Tibial nerve (tissue), 4 donors: Measurements from ENCODE around the gene ZNF586. TPM values are rescaled to one million over a fixed set of nuclear protein-coding genes. Genes with fewer than 3 reads are reported as not detected.
"Not testable (repeated sequence)": the region's sequence is repeated elsewhere in the genome, so short reads cannot be mapped to it uniquely, and the experiment has no call there.

Experiments used
- DNase-seq, 2 donors: peaks; one replicate each; pipeline ENCODE4 v3.0.0-alpha.2; 2019; ENCODE audit warnings: low spot score in 2 of 2
- H3K27ac ChIP-seq, 4 donors: fragments of 200-600 bp; sonication (generic) in 3 of 4; one replicate each; pipeline ENCODE4 v1.5.1; 2017 to 2019; ENCODE audit warnings: mild to moderate bottlenecking in 1 of 4
- H3K27me3 ChIP-seq, 2 donors: fragments of 200-600 bp; sonication (generic) in 1 of 2; one replicate each; pipeline versions ENCODE4 v1.5.1 to v1.6.0; 2017 to 2019
- H3K36me3 ChIP-seq, 3 donors: fragments of 200-600 bp; sonication (generic); one replicate each; pipeline ENCODE4 v1.5.1; 2018 to 2019
- H3K4me1 ChIP-seq, 4 donors: fragments of 200-600 bp; sonication (generic) in 3 of 4; one replicate each; pipeline ENCODE4 v1.5.1; 2017 to 2019
- H3K4me3 ChIP-seq, 4 donors: fragments of 200-600 bp; sonication (generic) in 3 of 4; one replicate each; pipeline ENCODE4 v1.5.1; 2017 to 2019; ENCODE audit warnings: mild to moderate bottlenecking in 1 of 4, moderate library complexity in 1 of 4
- H3K9me3 ChIP-seq, 4 donors: fragments of 200-600 bp; sonication (generic) in 3 of 4; one replicate each; pipeline ENCODE4 v1.5.1; 2017 to 2019
- CTCF ChIP-seq, 5 experiments: fragments of 200-600 bp in 3 of 5; fragments of 450-650 bp in 2 of 5; sonication (generic) in 3 of 5; IDR thresholded peaks; one replicate each; pipeline ENCODE4 v1.5.1; 2016 to 2019; ENCODE audit warnings: antibody characterized with exemption in 5 of 5, mild to moderate bottlenecking in 3 of 5, moderate library complexity in 2 of 5
- EP300 ChIP-seq, 2 donors: sonication (generic); formaldehyde crosslinking; IDR thresholded peaks; one replicate each; pipeline ENCODE4 v1.6.1; 2017; ENCODE audit warnings: antibody characterized with exemption in 2 of 2, mild to moderate bottlenecking in 1 of 2
- POLR2A ChIP-seq, 2 donors: fragments of 450-650 bp; IDR thresholded peaks; one replicate each; pipeline ENCODE4 v1.6.1; 2017; ENCODE audit warnings: antibody characterized with exemption in 2 of 2, mild to moderate bottlenecking in 2 of 2, moderate library complexity in 2 of 2
- WGBS, 2 donors: methylation state at CpG; one replicate each; pipeline ENCODE4 v1.1.5; 2018; 5-methylcytosine and 5-hydroxymethylcytosine counted together
- total RNA-seq, 4 donors: library from RNA; depleted of rRNA; stranded (reverse); fragments of >200 nt; gene quantifications; one replicate each; pipeline ENCODE4 v1.1.0, GENCODE V29; 2016

The ZNF586 gene
- total RNA-seq = 10 to 100 TPM in 3 of 4 donors, 1 to 10 TPM in 1; 7.9 to 18.8 (median 13.4) TPM

GRCh38 chr19:57769345-57770131 is at the start of gene ZNF586:
TSS of gene ZNF586 (plus strand) at chr19:57769676. CDS start at chr19:57769843, 167 bp downstream.
- TF ChIP-seq POLR2A (IDR thresholded peaks at IDR 0.05) (peak in 1 of 2 donors; percentile 21), EP300 (IDR thresholded peaks at IDR 0.05) (peak in 1 of 2 donors; percentile 79), CTCF (IDR thresholded peaks at IDR 0.05) (no peak)
- H3K4me3 ChIP-seq = peak within 1 kb of the TSS; percentile 44 to 83 (median 67)
- WGBS, 2 donors = 4 to 5% methylated on average over 47 to 51 of the region's 61 CpGs
- H3K27ac ChIP-seq = peak within 1 kb of the TSS in 3 of 4 donors; percentile 67 to 80 (median 78)
- H3K9me3 ChIP-seq = peaks cover 0 to 97% (median 18%) of the 10 kb centered on the region in 4 donors
- H3K27me3 ChIP-seq = no peaks in the 10 kb centered on the region
- peak; percentile 60 to 77 for DNase-seq
- peaks cover 0 to 8% (median 0%) of the 10 kb centered on the region in 4 donors for H3K4me1 ChIP-seq
- H3K36me3 ChIP-seq = peaks cover 0 to 79% (median 0%) of the 10 kb centered on the region in 3 donors

- peaks cover 2 to 86% (median 28%) of the 10 kb centered on the region in 3 donors for H3K36me3 ChIP-seq
- 79 to 85% methylated on average over 4 of the region's 4 CpGs for WGBS, 2 donors
- TF ChIP-seq CTCF (IDR thresholded peaks at IDR 0.05) (no peak), POLR2A (IDR thresholded peaks at IDR 0.05) (no peak), EP300 (IDR thresholded peaks at IDR 0.05) (no peak)
- DNase-seq = no peak
- no peaks in the 10 kb centered on the region for H3K4me1 ChIP-seq
- H3K27ac ChIP-seq = no peak overlapping the region
- H3K4me3 ChIP-seq = no peak overlapping the region
- H3K9me3 ChIP-seq = peaks cover 0 to 100% (median 46%) of the 10 kb centered on the region in 4 donors
- H3K27me3 ChIP-seq = no peaks in the 10 kb centered on the region
These were observed 49.5 kb upstream of the ZNF586 start for GRCh38 chr19:57719901-57720519.

GRCh38 chr19:57720878-57721277 is 48.6 kb upstream of the ZNF586 start:
- WGBS, 2 donors = 90 to 96% methylated on average over 10 of the region's 10 CpGs

GRCh38 chr19:57738320-57738719 is 31.2 kb upstream of the ZNF586 start:
- peaks cover 0 to 94% (median 20%) of the 10 kb centered on the region in 4 donors for H3K9me3 ChIP-seq
- DNase-seq = peak in 1 of 2 donors; percentile 17
- not testable (repeated sequence) for H3K27me3 ChIP-seq, H3K4me3 ChIP-seq, H3K27ac ChIP-seq, H3K36me3 ChIP-seq, H3K4me1 ChIP-seq
- WGBS, 2 donors = 3 to 10% methylated on average over 10 of the region's 10 CpGs
- TF ChIP-seq CTCF (IDR thresholded peaks at IDR 0.05) = peak in 4 of 5 experiments; percentile 6 to 47 (median 21)

More at GRCh38 chr19:57720878-57721277, 48.6 kb upstream of the ZNF586 start:
- Histone ChIP-seq H3K4me3 (no peak overlapping the region), H3K27ac (no peak overlapping the region), H3K4me1 (no peaks in the 10 kb centered on the region), H3K27me3 (no peaks in the 10 kb centered on the region), H3K9me3 (peaks cover 0 to 100% (median 47%) of the 10 kb centered on the region in 4 donors), H3K36me3 (peaks cover 2 to 78% (median 28%) of the 10 kb centered on the region in 3 donors)
- no peak for TF ChIP-seq CTCF (IDR thresholded peaks at IDR 0.05)
- TF ChIP-seq POLR2A (IDR thresholded peaks at IDR 0.05) = no peak
- no peak for DNase-seq

- not testable (repeated sequence) for H3K4me3 ChIP-seq, DNase-seq, H3K27ac ChIP-seq, H3K27me3 ChIP-seq, H3K4me1 ChIP-seq, H3K36me3 ChIP-seq
- WGBS, 2 donors = 88% methylated on average over 7 of the region's 7 CpGs
- peaks cover 0 to 94% (median 19%) of the 10 kb centered on the region in 4 donors for H3K9me3 ChIP-seq
These were observed 30.7 kb upstream of the ZNF586 start for GRCh38 chr19:57738770-57739169.
